Mammary epithelial cell (primary cell): ENCODE data around the gene SMTN.

Experiments used
- CTCF ChIP-seq, 2 donors: IDR thresholded peaks in 1 of 2; conservative IDR thresholded peaks in 1 of 2; 2 replicates each; pipeline ENCODE4 v1.5.1; 2011 to 2012; ENCODE audit warnings: inconsistent platforms in 2 of 2, low read length in 2 of 2, mild to moderate bottlenecking in 2 of 2, control low read depth in 1 of 2, low read depth in 1 of 2; ENCODE audit not compliant: insufficient read depth in 1 of 2; ENCODE audit errors: extremely low read depth in 1 of 2
- EZH2 ChIP-seq: IDR thresholded peaks from 2 replicates; pipeline ENCODE4 v1.6.1; 2012; ENCODE audit warnings: low read length, inconsistent platforms, borderline replicate concordance

GRCh38 chr22:31055635-31056159 is 25.4 kb upstream of the SMTN start:
- TF ChIP-seq CTCF (conservative IDR thresholded peaks at IDR 0.05 in 1 of 2, IDR thresholded peaks at IDR 0.05 in 1 of 2; ENCODE audit: extremely low read depth in 1 of 2, insufficient read depth in 1 of 2, low read depth in 1 of 2, low read length in 2 of 2) (no peak), EZH2 (no peak)
